ENCODE data around the gene LRRC28.

Gene LRRC28

DNA sequence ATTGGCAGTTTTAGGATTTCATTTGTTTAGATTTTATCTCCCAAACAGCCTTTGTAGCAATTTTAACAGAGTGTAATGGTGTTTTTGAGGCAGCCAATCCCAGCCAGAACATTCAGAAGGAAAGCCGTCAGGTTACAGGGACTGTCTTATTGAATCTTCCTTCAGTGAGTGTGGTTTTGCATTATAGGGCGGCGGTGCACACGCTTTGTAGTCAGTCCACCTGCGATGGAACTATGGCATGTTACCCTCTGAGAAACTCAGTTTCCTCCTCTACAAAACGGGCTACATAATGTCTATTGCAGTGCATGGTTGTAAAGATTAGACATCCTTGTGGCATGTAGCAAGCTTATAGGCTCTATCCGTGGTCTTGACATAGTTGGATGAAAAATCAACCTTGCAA is 1.0 kb downstream of the LRRC28 start:
- Histone ChIP-seq H3K9me3 (no peaks in the 10 kb centered on the region), H3K4me3 (ENCODE audit: low read depth, low read length) (peak overlapping the region; percentile 82), H3K4me1 (no peaks in the 10 kb centered on the region; the same call in 1 of the 2 replicates), H3K27me3 (no peaks in the 10 kb centered on the region), H3K36me3 (no peaks in the 10 kb centered on the region; the same call in 1 of the 2 replicates)
- TF ChIP-seq, protein P1, sequence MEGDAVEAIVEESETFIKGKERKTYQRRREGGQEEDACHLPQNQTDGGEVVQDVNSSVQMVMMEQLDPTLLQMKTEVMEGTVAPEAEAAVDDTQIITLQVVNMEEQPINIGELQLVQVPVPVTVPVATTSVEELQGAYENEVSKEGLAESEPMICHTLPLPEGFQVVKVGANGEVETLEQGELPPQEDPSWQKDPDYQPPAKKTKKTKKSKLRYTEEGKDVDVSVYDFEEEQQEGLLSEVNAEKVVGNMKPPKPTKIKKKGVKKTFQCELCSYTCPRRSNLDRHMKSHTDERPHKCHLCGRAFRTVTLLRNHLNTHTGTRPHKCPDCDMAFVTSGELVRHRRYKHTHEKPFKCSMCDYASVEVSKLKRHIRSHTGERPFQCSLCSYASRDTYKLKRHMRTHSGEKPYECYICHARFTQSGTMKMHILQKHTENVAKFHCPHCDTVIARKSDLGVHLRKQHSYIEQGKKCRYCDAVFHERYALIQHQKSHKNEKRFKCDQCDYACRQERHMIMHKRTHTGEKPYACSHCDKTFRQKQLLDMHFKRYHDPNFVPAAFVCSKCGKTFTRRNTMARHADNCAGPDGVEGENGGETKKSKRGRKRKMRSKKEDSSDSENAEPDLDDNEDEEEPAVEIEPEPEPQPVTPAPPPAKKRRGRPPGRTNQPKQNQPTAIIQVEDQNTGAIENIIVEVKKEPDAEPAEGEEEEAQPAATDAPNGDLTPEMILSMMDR (IDR thresholded peaks at IDR 0.05; ENCODE audit: low read depth, low read length) = no peak
- DNase-seq = no peak

DNA sequence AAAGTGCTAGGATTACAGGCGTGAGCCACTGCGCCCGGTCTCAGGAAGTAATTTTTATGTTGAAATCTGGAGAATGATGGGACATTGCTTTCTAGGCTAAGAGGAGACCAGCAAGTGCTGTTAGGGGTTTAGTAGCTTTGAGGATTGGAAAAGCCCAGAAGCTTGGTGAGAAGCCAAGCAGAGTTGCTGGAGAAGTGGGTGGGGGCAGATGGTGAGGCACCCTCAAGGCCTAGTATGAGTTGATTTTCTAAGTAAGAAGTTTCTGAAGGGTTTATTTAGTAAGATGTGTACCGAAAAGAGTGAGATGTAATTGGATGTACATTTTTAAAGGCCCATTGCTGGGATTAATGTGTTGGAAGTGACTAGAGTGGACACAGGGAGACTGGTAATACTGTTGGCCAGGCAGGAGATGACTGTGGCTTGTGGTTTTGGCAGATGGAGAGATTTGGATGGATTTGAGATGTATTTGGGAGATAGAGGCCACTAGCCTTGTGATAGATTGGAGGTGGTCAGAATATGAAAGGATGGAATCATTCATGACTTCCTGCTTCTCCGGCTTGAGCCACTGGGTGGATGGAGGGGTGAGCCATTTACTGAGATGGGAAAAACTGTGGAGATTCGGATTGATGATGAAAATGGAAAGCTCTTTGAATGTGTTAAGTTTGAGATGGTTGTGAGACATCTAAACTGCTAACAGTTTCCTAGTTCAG is 2.3 kb downstream of the LRRC28 start:
- Histone ChIP-seq H3K4me1 (no peaks in the 10 kb centered on the region; the same call in 1 of the 2 replicates), H3K9me3 (no peaks in the 10 kb centered on the region), H3K36me3 (no peaks in the 10 kb centered on the region; the same call in 1 of the 2 replicates), H3K4me3 (ENCODE audit: low read depth, low read length) (no peak overlapping the region), H3K27me3 (no peaks in the 10 kb centered on the region)
- TF ChIP-seq, protein P1 (IDR thresholded peaks at IDR 0.05; ENCODE audit: low read depth, low read length) = no peak
- no peak for DNase-seq

DNA sequence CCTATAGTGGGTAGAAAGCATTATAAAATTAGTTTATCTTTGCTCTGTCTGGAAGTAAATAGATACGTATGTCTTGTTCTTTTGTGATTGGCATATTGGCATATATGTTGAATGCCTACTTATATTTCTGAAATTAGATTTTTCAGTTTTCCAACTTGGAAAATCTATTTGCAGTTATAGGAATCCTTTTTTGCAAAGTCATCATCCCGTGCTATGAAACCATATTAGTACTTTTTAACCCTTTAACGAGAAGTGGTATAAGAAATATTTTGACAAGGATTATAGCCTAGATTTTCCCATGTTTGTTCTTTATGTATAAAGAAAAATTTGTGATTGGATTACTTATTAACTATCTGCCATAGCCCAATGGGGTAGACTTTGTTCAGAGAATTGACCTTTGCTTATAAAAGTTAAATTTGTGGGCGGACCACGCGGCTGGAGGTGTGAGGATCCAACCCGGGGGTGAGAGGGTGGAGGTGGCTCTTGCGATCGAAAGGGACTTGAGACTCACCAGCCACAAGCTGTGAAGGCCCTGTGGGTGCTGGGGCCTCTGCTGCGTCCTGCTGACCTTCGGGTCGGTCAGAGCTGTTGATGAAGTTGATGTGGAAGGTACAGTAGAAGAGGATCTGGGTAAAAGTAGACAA is 5.9 kb downstream of the LRRC28 start:
- H3K4me3 ChIP-seq (ENCODE audit: low read depth, low read length) = no peak overlapping the region
- TF ChIP-seq, protein P1 (IDR thresholded peaks at IDR 0.05; ENCODE audit: low read depth, low read length) = no peak
- no peaks in the 10 kb centered on the region; the same call in 1 of the 2 replicates for H3K4me1 ChIP-seq
- no peaks in the 10 kb centered on the region for H3K27me3 ChIP-seq
- H3K9me3 ChIP-seq = no peaks in the 10 kb centered on the region
- no peaks in the 10 kb centered on the region; the same call in 1 of the 2 replicates for H3K36me3 ChIP-seq
- no peak for DNase-seq

DNA sequence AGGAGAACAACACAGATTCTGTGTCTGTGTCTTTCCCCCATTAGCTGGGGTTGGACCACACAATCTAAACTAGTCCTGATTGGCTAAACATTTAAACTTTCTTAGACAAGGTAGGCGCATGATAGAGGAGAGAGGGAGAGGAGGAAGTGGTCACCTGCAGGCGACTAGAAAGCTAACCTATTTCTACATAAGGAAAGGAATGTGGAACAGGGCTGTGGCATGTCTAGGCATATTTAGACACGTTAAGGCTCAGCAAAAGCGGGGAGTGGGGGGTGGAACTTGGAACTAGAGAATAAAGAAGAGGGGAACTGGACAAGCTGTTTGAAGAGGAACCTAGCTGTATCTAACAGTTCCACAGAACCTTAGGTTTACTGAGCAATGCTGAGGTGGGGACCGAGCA is 12.8 kb downstream of the LRRC28 start:
- TF ChIP-seq, protein P1 (IDR thresholded peaks at IDR 0.05; ENCODE audit: low read depth, low read length) = no peak
- Histone ChIP-seq H3K27me3 (no peaks in the 10 kb centered on the region), H3K9me3 (no peaks in the 10 kb centered on the region), H3K4me3 (ENCODE audit: low read depth, low read length) (no peak overlapping the region), H3K36me3 (no peaks in the 10 kb centered on the region), H3K4me1 (peaks cover 3% of the 10 kb centered on the region; the same call in 1 of the 2 replicates)
- no peak for DNase-seq

DNA sequence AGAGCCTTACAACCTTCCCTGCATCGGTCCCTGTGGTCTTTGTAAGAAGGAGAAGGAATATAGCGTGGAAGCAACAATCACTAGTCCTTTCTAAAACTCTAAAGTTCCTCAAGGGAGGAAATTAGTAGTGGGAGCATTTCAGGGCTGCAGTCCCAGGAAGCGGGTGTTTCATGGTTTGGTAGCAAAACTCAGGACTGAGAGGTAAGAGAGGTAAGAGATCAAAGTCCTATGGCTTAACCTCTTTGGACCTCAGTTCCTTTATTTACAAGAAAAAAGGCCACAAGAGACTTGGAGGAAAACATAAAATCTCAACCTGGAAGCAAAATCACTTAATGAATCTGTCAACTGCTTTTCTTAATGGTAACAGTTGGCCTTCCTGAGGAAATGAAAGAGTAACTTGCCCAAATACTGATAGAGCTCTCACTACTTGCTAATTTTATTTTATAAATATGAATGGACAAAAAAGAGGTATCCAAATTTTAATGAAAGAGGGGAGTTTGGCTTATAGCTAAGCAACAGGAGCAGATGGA is 14.3 kb downstream of the LRRC28 start:
- H3K4me3 ChIP-seq (ENCODE audit: low read depth, low read length) = no peak overlapping the region
- no peak for DNase-seq
- no peaks in the 10 kb centered on the region for H3K36me3 ChIP-seq
- peaks cover 3% of the 10 kb centered on the region; the same call in 1 of the 2 replicates for H3K4me1 ChIP-seq
- no peaks in the 10 kb centered on the region for H3K9me3 ChIP-seq
- TF ChIP-seq, protein P1 (IDR thresholded peaks at IDR 0.05; ENCODE audit: low read depth, low read length) = no peak
- H3K27me3 ChIP-seq = no peaks in the 10 kb centered on the region

DNA sequence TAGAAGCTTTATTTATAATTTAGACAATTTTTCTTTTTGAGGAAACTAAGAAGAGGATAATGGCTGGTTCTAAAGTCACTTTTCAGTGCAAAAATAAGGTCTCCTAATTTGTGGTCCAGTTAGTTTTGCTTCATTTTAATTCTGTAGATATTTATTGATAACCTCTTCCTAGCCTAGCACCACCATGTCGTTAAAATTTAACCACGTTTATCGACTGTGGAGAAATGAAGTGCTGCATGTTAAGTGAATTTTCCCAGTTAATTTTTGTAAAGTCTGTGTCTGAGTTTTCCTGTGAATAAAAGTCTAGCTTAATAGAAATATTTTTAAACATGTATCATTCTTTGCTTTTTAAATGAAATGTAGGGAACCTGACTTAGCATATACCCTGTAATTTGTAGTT is 16.7 kb downstream of the LRRC28 start:
- Histone ChIP-seq H3K4me3 (ENCODE audit: low read depth, low read length) (no peak overlapping the region), H3K9me3 (no peaks in the 10 kb centered on the region), H3K4me1 (peaks cover 3% of the 10 kb centered on the region; the same call in 1 of the 2 replicates), H3K27me3 (no peaks in the 10 kb centered on the region), H3K36me3 (no peaks in the 10 kb centered on the region)
- TF ChIP-seq, protein P1 (IDR thresholded peaks at IDR 0.05; ENCODE audit: low read depth, low read length) = no peak
- no peak for DNase-seq
